Cerebellar cortex (tissue), 1 donor: ENCODE data around the gene ELF3.
"Not testable (repeated sequence)": the region's sequence is repeated elsewhere in the genome, so short reads cannot be mapped to it uniquely, and the experiment has no call there.

ENCODE experiments used
- DNase-seq: peaks from one replicate; pipeline ENCODE4 v3.0.0-alpha.2; 2015; ENCODE audit warnings: low spot score

Gene ELF3

GRCh38 chr1:202036595-202037387, 26.4 kb downstream of the ELF3 start:
- no peak for DNase-seq

GRCh38 chr1:202037706-202038296, 27.4 kb downstream of the ELF3 start:
- DNase-seq = no peak

- DNase-seq = no peak
Observed at GRCh38 chr1:202038688-202039346, 28.4 kb downstream of the ELF3 start.

GRCh38 chr1:202045705-202046104, 35.3 kb downstream of the ELF3 start:
- no peak for DNase-seq

GRCh38 chr1:202046227-202046626, 35.8 kb downstream of the ELF3 start:
- no peak for DNase-seq

GRCh38 chr1:202046748-202047708, 36.6 kb downstream of the ELF3 start:
- DNase-seq = no peak

GRCh38 chr1:202047977-202048376, 37.6 kb downstream of the ELF3 start:
- DNase-seq = no peak

- DNase-seq = no peak
Observed at GRCh38 chr1:202049129-202049528, 38.7 kb downstream of the ELF3 start.

- no peak for DNase-seq
Observed at GRCh38 chr1:202054094-202054493, 43.7 kb downstream of the ELF3 start.

- DNase-seq = not testable (repeated sequence)
Observed at GRCh38 chr1:202054673-202055072, 44.3 kb downstream of the ELF3 start.

GRCh38 chr1:202056644-202057334, 46.4 kb downstream of the ELF3 start:
- DNase-seq = no peak

- not testable (repeated sequence) for DNase-seq
Observed at GRCh38 chr1:202057335-202057704, 46.9 kb downstream of the ELF3 start.

GRCh38 chr1:202058001-202058908, 47.9 kb downstream of the ELF3 start:
- DNase-seq = no peak

GRCh38 chr1:202061055-202061454, 50.7 kb downstream of the ELF3 start:
- no peak for DNase-seq

- not testable (repeated sequence) for DNase-seq
Observed at GRCh38 chr1:202061787-202062186, 51.4 kb downstream of the ELF3 start.

- not testable (repeated sequence) for DNase-seq
Observed at GRCh38 chr1:202062636-202063035, 52.2 kb downstream of the ELF3 start.

- no peak for DNase-seq
Observed at GRCh38 chr1:202063093-202063492, 52.7 kb downstream of the ELF3 start.

- not testable (repeated sequence) for DNase-seq
Observed at GRCh38 chr1:202064889-202065312, 54.5 kb downstream of the ELF3 start.
